Muscle layer of colon (tissue), 2 donors: ENCODE results near the gene MCM3.
A peak's percentile ranks its signal among the peaks of the same experiment; 100 is the strongest.

Experiments used
- H3K27ac ChIP-seq: one replicate; pipeline ENCODE4 v1.7.0; 2013; ENCODE audit warnings: low read depth, mild to moderate bottlenecking, low read length, moderate library complexity
- H3K27me3 ChIP-seq, 2 donors: one replicate each; pipeline ENCODE4 v1.7.0; 2013; ENCODE audit warnings: low read length in 2 of 2, mild to moderate bottlenecking in 2 of 2; ENCODE audit not compliant: insufficient read depth in 2 of 2, control insufficient read depth in 1 of 2
- H3K36me3 ChIP-seq: one replicate; pipeline ENCODE4 v1.7.0; 2013; ENCODE audit warnings: mild to moderate bottlenecking, low read length; ENCODE audit not compliant: insufficient read depth
- H3K4me1 ChIP-seq: one replicate; pipeline ENCODE4 v1.7.0; 2013; ENCODE audit warnings: mild to moderate bottlenecking, low read length; ENCODE audit not compliant: insufficient read depth
- H3K4me3 ChIP-seq, 2 donors: one replicate each; pipeline ENCODE4 v1.7.0; 2013; ENCODE audit warnings: low read length in 2 of 2, low read depth in 1 of 2, mild to moderate bottlenecking in 1 of 2, moderate library complexity in 1 of 2
- H3K9ac ChIP-seq: one replicate; pipeline ENCODE4 v1.7.0; 2013; ENCODE audit warnings: low read length
- H3K9me3 ChIP-seq: one replicate; pipeline ENCODE4 v1.7.0; 2013; ENCODE audit warnings: mild to moderate bottlenecking, low read length
- donor health status: abdominal sarcoma.
- donor health status: Adenocarcinoma of cecum.

Gene MCM3

GRCh38 chr6:52284460-52285176, at the start of gene MCM3:
Gene MCM3, minus strand, starts transcription at chr6:52284742. Its CDS starts 68 bp downstream, at chr6:52284674.
- peaks cover 18% of the 10 kb centered on the region for H3K4me1 ChIP-seq
- H3K27ac ChIP-seq: peak within 1 kb of the TSS; percentile 72
- no peaks in the 10 kb centered on the region for H3K9me3 ChIP-seq
- no peaks in the 10 kb centered on the region for H3K27me3 ChIP-seq
- peak within 1 kb of the TSS; percentile 69 to 81 for H3K4me3 ChIP-seq
- H3K36me3 ChIP-seq: peaks cover 21% of the 10 kb centered on the region
- peak within 1 kb of the TSS; percentile 62 for H3K9ac ChIP-seq

DNA sequence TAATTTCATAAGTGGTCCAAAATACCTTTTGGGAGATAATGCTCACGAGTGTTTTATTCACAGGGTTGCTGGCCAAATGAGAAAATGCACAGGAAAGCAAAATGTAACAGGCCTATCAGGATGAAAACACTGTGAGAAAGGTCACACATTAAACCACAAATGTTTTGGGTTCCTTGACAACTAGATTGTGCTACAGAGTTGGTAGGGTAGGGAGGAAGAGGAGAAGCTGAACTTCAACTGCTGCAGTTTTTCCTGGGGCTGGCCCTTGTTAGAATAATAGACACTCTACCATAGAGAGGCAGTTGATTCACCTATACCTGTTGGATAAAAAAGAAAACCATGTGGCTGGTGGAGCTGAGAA, 49.3 kb upstream of the MCM3 start:
- Histone ChIP-seq H3K9ac (no peak overlapping the region), H3K36me3 (no peaks in the 10 kb centered on the region), H3K4me1 (no peaks in the 10 kb centered on the region), H3K4me3 (no peak overlapping the region), H3K27ac (no peak overlapping the region), H3K9me3 (no peaks in the 10 kb centered on the region), H3K27me3 (no peaks in the 10 kb centered on the region)

DNA sequence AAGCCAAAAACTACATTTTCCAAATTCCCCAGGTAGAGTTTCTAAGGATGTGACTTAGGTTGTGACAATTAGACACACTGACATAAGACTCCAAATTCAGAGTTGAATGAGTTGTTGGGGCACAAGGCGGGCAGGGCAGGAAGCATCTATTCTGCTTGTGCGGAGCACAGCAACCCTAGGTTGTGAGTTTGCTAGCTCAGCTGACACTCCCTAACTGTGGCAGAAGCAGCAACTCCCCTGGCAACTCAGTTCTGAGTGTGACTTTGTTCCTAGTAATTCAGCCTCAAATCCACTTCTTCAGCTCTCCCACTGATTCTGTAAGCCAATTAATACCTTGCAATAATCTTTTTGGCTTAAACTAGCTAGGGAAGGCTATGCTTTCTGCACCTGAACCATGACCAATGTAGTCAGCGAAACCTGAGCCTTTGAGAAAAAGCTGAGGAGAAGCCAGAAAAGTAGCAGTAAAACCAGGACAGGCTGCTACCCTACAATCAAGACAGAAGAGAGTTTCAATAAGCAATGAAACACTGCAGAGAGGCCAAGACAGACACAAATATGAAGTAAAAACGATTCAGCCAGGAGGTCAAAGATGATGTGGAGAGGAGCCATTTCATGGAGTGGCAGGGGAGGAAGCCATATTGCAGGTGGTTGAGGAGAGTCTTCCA, 47.4 kb upstream of the MCM3 start:
- H3K4me1 ChIP-seq: no peaks in the 10 kb centered on the region
- no peak overlapping the region for H3K9ac ChIP-seq
- no peaks in the 10 kb centered on the region for H3K27me3 ChIP-seq
- H3K36me3 ChIP-seq: no peaks in the 10 kb centered on the region
- H3K27ac ChIP-seq: no peak overlapping the region
- H3K9me3 ChIP-seq: no peaks in the 10 kb centered on the region
- H3K4me3 ChIP-seq: no peak overlapping the region

- no peak overlapping the region for H3K9ac ChIP-seq
Observed at GRCh38 chr6:52330470-52330869, 45.9 kb upstream of the MCM3 start.

DNA sequence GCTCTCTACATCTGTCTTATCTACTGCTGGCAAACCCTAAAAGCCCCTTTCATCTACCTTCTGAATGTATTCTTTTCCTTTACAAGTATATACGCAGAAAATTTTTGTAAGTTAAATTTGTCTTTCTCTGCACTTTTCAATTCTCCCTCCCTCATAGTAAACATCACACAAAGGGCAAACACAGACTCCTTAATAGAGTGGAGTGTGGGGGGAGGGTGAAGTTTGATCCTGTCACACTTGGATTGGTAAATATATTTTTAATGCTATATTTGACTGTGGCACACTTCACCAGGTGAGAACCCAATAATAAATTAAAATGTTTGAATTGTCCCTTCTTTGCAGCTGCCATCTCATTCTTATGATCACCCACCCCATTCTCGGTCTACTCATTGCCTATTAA, 44.2 kb upstream of the MCM3 start:
- Histone ChIP-seq H3K27ac (no peak overlapping the region), H3K4me1 (no peaks in the 10 kb centered on the region), H3K4me3 (no peak overlapping the region), H3K36me3 (no peaks in the 10 kb centered on the region), H3K27me3 (no peaks in the 10 kb centered on the region), H3K9ac (no peak overlapping the region), H3K9me3 (no peaks in the 10 kb centered on the region)

More at GRCh38 chr6:52330470-52330869, 45.9 kb upstream of the MCM3 start:
- Histone ChIP-seq H3K9me3 (no peaks in the 10 kb centered on the region), H3K4me3 (no peak overlapping the region), H3K27me3 (no peaks in the 10 kb centered on the region), H3K4me1 (no peaks in the 10 kb centered on the region), H3K36me3 (no peaks in the 10 kb centered on the region), H3K27ac (no peak overlapping the region)

DNA sequence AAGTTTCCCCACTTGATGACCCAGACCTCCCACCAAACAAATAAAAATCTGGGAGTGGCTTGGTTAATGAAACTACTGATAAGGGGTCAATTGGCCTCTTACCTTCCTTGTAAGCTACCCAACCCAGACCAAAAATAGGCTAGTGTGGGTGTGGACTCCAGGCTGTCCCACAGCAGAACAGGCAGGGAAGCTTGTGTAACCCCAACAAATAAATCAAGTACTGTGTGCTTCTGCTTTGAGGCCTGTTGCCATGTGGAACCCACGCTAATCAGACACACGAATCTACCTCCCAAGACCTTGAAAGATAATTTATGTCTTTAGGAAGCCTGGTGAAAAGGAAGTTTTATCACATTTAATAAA, 43.7 kb upstream of the MCM3 start:
- Histone ChIP-seq H3K36me3 (no peaks in the 10 kb centered on the region), H3K4me1 (no peaks in the 10 kb centered on the region), H3K9me3 (no peaks in the 10 kb centered on the region), H3K9ac (no peak overlapping the region), H3K27ac (no peak overlapping the region), H3K27me3 (no peaks in the 10 kb centered on the region), H3K4me3 (no peak overlapping the region)

DNA sequence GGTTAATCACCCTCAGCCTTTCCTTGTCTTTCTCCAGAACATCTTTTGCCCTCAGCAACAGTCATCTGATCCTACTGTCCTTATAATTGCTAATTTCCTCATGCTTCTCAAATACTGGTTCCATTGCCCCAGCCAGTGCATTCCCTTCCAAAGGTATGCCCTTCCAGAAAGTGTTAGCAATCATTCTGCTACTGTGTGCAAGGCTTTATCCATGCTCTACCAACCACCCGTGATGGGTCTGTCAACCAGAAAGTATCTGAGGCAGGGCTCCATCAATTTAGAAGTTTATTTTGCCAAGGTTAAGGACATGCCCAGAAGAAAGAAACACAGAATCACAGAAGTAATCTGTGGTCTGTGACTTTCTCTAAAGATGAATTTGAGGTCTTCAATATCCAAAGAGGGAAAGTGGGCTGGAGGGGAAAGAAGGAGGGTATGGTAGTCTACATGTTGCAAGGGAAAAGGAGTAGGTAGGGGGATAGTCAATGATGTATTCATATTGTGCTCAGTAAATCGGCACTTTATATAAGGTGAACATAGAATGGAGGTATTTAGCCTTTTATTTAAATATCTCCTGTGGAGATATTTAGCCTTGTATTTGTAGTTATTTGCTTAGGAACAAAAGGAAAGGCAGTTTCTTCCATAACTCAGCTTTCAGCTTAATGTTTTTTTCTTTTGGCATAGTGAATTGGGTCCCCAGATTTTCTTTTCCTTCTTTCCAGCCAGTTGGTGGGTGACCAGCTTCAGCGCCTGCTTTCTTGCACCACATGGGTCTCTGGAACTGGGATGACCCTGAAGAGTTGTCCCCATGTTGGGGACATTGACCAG, 42.2 kb upstream of the MCM3 start:
- H3K9me3 ChIP-seq: no peaks in the 10 kb centered on the region
- H3K4me1 ChIP-seq: no peaks in the 10 kb centered on the region
- H3K27ac ChIP-seq: no peak overlapping the region
- H3K9ac ChIP-seq: no peak overlapping the region
- H3K36me3 ChIP-seq: no peaks in the 10 kb centered on the region
- H3K27me3 ChIP-seq: no peaks in the 10 kb centered on the region
- H3K4me3 ChIP-seq: no peak overlapping the region

- Histone ChIP-seq H3K4me3 (no peak overlapping the region), H3K4me1 (no peaks in the 10 kb centered on the region), H3K27ac (no peak overlapping the region), H3K27me3 (no peaks in the 10 kb centered on the region), H3K9me3 (no peaks in the 10 kb centered on the region), H3K9ac (no peak overlapping the region), H3K36me3 (no peaks in the 10 kb centered on the region)
Observed at GRCh38 chr6:52325695-52326471, 41.3 kb upstream of the MCM3 start.

DNA sequence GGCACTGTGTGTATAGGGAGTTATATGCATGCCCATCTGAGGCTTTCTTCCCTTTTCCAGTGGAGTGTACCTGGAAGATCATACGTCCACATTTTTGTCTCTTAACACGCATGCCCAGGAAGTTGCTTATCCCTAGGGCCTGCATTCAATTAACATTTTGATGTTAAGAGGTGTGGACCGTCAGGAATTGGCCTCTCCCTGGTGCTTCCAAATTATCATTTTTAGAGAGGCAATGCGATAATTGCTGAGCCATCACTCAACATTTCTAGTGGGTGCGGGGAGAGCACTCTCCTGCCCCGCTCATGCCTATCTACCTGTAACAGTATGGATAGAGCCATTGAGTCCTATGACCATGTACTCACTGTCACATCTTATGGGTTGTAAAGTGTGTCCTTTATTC, 39.6 kb upstream of the MCM3 start:
- Histone ChIP-seq H3K4me3 (no peak overlapping the region), H3K9me3 (no peaks in the 10 kb centered on the region), H3K27me3 (no peaks in the 10 kb centered on the region), H3K4me1 (peaks cover 2% of the 10 kb centered on the region), H3K27ac (no peak overlapping the region), H3K36me3 (no peaks in the 10 kb centered on the region), H3K9ac (no peak overlapping the region)

- Histone ChIP-seq H3K9ac (no peak overlapping the region), H3K4me1 (peaks cover 11% of the 10 kb centered on the region), H3K27ac (no peak overlapping the region), H3K27me3 (no peaks in the 10 kb centered on the region), H3K9me3 (no peaks in the 10 kb centered on the region), H3K4me3 (no peak overlapping the region), H3K36me3 (no peaks in the 10 kb centered on the region)
Observed at GRCh38 chr6:52317841-52318581, 33.5 kb upstream of the MCM3 start.
